GM12865 (cell line): ENCODE measurements around the gene SH3PXD2B.
A peak's percentile ranks its signal among the peaks of the same experiment; 100 is the strongest.
"Not testable (repeated sequence)": the region's sequence is repeated elsewhere in the genome, so short reads cannot be mapped to it uniquely, and the experiment has no call there.

Experiments used
- DNase-seq: peaks from one replicate; pipeline ENCODE4 v3.0.0; 2010; ENCODE audit warnings: low read depth
- H3K4me3 ChIP-seq: 2 replicates; pipeline ENCODE4 v1.5.1; 2011; ENCODE audit warnings: mild to moderate bottlenecking, low read depth, low read length, control low read depth
- TF ChIP-seq, protein P1 (sequence below): IDR thresholded peaks from 2 replicates; pipeline ENCODE4 v1.5.1; 2011; ENCODE audit warnings: low read length, control low read depth, low read depth, inconsistent platforms; ENCODE audit not compliant: insufficient read depth; ENCODE audit errors: missing control alignments

Gene SH3PXD2B

DNA sequence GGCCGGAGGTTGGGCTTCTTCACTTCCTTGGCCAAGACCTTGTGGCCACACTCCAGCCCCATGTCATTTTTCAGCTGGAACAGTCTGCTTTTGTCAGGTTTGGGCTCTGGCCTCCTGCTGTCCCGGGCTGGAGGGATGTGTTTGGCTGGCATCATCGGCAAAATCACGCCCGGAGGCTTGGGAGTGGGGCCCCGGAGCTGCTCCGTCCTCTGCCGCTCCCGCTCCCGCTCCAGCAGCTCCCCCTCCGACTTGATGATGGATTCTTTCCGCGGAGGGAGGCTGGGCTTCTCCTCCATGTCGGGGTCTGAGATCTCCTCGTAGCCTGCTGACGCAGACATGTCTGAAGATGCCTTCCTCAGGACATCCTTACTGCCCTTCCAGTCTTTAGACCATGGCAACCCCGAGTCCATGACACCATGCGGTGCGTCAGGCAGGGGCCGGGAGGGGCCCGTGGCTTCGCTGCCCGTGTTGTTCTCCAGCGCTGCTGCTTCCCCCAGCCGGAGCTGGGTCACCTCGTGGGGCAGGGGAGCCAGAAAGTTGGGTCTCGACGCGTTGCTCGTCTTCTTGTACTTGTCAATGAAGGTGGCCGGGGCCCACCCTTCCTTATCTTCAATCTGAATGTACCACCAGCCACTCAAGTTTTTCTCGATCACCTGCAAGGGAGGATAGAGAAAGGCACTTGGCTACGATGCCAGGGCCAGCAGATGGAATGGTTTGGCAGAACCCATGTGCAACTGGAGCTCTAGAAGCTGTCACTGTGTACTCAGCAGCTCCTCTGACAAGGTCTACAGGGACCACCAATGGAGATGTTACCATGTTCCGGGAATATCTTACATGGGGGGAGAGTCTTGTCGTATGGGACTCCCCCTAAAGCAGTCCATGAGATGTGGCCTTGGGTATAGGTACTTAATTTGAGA is 114.8 kb downstream of the SH3PXD2B start:
- TF ChIP-seq, protein P1, sequence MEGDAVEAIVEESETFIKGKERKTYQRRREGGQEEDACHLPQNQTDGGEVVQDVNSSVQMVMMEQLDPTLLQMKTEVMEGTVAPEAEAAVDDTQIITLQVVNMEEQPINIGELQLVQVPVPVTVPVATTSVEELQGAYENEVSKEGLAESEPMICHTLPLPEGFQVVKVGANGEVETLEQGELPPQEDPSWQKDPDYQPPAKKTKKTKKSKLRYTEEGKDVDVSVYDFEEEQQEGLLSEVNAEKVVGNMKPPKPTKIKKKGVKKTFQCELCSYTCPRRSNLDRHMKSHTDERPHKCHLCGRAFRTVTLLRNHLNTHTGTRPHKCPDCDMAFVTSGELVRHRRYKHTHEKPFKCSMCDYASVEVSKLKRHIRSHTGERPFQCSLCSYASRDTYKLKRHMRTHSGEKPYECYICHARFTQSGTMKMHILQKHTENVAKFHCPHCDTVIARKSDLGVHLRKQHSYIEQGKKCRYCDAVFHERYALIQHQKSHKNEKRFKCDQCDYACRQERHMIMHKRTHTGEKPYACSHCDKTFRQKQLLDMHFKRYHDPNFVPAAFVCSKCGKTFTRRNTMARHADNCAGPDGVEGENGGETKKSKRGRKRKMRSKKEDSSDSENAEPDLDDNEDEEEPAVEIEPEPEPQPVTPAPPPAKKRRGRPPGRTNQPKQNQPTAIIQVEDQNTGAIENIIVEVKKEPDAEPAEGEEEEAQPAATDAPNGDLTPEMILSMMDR = no peak
- no peak for DNase-seq
- no peak overlapping the region for H3K4me3 ChIP-seq

DNA sequence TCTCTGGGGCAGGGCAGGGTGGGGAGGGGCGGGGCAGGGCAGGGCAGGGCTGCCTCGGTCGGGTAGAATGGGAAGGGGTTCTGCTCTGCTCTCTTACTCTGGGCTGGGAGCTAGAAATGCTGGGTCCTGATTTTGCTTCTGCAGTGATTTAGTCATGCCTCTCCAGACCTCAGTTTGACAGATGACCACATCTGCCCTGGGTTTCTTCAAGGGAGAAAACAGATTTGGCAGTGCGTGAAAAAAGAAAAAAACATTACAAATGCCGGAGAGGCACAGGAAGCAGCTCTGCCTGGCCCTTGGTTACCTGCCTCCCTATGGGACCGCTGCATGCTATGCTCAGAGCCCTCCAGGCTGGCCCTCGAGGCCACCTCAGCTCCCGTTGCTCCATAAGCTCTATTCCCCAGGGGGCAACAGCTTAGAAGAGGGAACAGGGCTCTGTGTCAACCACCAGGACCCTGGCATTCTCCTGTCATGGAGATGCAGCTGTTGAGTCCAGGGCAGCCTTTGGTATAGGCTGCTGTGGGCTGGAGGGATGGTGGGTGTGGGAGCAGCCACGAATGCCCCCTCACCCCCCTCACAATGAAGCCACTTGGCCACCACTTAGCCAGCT is 117.5 kb downstream of the SH3PXD2B start:
- no peak for DNase-seq
- no peak overlapping the region for H3K4me3 ChIP-seq
- TF ChIP-seq, protein P1 = no peak

DNA sequence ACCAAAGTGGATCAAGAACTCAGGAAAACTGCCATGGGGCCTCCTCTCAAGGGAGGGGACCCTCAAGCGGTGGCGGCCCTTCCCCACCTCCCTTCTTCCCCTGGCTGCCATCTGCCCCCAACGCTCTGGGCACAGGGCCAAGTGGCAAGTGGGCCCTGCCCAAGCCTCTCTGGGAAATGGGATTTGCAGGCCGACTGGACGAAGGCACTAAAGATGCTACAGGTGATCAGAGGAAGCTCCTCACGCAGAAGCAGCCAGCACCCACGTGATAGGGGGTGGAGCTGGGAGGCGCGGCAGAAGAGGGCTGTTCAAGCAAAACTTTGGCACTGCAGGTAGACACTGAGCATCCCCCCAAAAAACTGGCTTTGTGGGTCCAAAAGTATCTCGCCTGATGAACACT is 118.1 kb downstream of the SH3PXD2B start:
- H3K4me3 ChIP-seq = no peak overlapping the region
- TF ChIP-seq, protein P1 = no peak
- no peak for DNase-seq

DNA sequence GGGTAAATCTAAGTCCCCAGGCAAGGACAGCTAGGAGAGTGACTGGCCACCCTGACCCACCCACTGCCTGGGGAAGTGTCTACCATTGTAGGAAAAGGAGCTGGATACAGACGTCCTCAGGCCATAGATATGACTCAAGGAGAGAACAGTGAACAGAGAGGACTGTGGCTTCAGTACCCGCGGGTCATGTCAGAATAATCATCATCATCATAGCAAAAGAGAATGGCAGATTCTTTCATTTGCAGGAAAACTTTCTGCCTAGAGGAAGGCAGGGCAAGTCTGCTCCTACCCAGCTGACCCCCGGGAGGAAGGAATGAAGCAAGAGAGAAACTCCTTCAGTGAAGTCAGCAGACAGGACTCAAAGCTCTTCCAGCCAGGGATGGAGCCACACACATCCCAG is 118.6 kb downstream of the SH3PXD2B start:
- no peak for DNase-seq
- TF ChIP-seq, protein P1 = no peak

DNA sequence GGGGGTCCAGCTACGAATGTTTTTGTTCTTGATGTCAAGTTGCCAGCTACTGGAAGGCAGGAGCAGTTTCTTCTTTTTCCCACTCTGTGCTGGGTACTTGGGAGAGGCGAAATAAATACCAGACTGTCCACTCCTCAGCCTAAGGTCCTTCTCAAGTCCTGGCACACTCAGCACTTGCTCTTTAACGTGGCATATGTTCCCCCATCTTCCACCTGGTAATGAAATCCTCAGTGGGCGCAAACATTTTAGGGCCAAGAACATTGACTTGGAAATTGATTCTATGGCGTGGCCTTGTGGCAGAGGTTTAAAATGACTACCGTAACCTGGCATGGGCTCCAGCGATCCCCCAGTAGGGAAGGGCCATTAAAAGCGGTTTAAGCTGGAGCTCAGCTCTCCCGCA is 119.7 kb downstream of the SH3PXD2B start:
- no peak overlapping the region for H3K4me3 ChIP-seq
- no peak for DNase-seq
- TF ChIP-seq, protein P1 = no peak

More for the DNA sequence above, 118.6 kb downstream of the SH3PXD2B start:
- no peak overlapping the region for H3K4me3 ChIP-seq

DNA sequence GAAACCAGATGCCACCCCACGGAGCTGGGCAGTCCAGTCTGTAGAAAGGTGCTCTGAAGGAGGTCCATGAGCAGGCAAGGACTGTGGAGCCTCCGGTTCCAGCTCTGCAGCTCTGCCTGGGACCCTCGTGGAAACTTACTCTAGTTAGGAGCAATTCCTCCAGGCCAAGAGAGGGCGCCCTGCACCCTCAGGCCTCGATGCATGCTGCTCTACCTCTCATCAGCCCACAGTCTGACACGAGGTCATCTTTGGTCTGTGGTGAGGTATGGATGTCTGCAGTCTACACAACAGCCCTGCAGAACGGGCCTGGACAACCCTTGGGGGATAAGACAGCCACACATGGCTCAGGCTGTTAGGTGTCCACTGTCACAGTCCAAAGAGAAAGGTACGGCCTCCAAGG is 120.1 kb downstream of the SH3PXD2B start:
- DNase-seq = peak; percentile 31
- H3K4me3 ChIP-seq = no peak overlapping the region
- TF ChIP-seq, protein P1 = no peak

DNA sequence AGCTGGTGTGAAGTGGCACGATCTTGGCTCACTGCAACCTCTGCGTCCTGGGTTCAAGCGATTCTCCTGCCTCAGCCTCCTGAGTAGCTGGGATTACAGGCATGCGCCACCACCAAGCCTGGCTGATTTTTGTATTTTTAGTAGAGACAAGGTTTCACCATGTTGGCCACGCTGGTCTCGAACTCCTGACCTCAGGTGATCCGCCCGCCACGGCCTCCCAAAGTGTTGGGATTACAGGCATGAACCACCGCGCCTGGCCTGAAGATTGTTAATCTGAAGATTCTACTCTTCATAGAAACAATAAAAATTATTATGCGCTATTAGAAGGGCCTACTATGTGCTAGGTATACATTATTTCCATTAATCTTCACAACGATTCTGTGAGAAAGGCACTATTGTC is 127.4 kb downstream of the SH3PXD2B start:
- H3K4me3 ChIP-seq, DNase-seq: not testable (repeated sequence)
